Fibroblast of skin of left quadriceps (primary cell): ENCODE measurements around the gene IQGAP3.
"Not testable (repeated sequence)": the region's sequence is repeated elsewhere in the genome, so short reads cannot be mapped to it uniquely, and the experiment has no call there.

Experiments used
- DNase-seq, 2 experiments: peaks; one replicate each; pipeline ENCODE4 v3.0.0-alpha.2; 2013; ENCODE audit warnings: low read depth in 2 of 2

IQGAP3 gene

DNA sequence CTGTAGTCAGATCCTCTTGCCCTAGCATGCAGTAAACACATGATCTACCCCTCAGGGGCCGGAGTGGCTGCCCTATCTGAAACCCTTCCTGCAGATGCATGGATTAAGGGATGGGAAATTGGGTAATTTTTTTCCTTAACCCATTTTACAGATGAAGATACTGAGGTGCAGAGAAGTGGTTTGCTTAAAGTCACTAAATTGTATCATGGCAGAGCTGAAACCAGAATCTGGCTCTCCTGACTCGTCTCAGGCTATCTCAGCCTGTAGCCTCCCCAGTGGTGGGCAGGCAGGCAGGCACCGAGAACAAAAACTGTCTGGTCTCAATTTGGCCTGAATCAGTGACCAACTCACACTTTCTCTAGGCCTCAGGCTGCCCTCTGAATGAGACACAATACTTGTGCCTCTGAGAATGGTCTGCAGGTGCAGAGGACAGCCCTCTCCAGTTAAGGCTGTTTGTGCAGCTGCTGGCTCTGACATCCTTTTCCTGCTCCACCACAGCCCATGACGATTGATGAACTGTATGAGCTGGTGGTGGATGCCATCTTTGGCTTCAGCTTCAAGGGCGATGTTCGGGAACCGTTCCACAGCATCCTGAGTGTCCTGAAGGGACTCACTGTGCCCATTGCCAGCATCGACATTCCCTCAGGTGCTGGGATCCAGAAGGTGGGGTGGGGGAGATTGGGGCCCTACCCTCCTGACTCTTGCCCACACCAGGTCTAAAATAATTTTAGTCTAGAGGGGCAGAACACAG lies 20.7 kb upstream of the IQGAP3 start:
- DNase-seq = no peak

DNA sequence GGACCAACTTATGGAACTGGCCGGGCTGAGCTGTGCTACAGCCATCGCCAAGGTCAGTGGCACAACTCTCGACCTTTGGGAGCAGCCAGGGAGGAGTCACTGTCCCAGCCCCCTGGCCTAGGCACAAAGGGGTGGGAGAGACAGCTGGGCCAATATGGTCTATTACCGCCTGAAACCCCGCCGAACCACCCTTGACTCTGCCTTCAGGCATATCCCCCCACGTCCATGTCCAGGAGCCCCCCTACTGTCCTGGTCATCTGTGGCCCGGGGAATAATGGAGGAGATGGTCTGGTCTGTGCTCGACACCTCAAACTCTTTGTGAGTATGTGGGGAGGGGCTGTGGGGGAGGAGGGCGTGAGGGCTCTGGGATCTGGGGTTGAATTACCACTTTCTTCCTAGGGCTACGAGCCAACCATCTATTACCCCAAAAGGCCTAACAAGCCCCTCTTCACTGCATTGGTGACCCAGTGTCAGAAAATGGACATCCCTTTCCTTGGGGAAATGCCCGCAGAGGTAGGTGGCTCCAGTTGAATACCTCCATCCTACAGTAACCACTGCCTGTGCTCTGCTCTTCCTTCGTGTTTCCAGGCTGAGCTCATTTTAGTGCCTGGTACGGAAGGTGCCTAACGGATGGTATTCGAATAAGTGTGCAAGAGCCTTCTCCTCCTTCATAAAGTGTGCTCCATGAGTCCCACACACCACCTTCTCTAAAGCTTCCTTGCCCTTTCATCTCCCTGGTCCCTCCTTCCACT lies 20.0 kb upstream of the IQGAP3 start:
- no peak for DNase-seq

DNA sequence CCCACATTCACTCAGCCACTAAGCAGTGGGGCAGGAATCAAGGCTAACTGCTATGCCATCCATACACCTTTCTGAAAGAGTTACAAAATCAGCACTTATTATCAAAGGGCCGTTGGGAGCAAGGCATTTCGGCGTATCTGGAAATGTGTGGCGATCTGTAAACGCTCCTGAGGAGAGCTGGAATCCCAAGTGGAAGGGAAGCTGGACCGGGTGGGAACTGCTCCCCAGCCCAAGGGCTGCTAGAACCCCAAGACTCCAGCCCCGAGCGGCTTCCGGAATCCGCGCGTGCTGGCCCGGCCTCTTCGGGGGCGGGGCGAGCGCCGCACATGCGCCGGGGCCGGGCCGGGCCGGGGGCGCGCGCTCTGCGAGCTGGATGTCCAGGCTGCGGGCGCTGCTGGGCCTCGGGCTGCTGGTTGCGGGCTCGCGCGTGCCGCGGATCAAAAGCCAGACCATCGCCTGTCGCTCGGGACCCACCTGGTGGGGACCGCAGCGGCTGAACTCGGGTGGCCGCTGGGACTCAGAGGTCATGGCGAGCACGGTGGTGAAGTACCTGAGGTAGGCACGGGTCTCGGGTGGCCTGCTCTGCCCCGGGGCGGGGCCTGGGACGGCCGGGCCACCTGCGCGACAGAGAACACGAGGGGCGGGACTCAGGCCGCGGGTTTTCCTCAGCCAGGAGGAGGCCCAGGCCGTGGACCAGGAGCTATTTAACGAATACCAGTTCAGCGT lies 19.2 kb upstream of the IQGAP3 start, which contains the start of gene NAXE:
Gene NAXE (plus strand): TSS at position 345 of the 726 bp plus-strand sequence. CDS start 29 bp downstream, at position 374.
- no peak for DNase-seq

DNA sequence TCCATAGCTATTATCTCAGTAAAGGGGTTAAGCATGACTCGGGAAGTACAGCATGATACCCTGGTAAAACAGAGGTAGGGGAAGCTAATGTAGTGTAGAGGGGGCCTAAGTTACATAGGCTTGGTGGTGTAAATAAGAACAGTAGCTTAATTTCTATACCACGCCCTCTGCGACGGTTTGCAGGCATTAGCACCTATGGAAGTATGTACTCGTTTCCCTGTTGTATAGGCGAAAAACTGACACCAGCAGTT lies 18.7 kb upstream of the IQGAP3 start:
- no peak for DNase-seq

DNA sequence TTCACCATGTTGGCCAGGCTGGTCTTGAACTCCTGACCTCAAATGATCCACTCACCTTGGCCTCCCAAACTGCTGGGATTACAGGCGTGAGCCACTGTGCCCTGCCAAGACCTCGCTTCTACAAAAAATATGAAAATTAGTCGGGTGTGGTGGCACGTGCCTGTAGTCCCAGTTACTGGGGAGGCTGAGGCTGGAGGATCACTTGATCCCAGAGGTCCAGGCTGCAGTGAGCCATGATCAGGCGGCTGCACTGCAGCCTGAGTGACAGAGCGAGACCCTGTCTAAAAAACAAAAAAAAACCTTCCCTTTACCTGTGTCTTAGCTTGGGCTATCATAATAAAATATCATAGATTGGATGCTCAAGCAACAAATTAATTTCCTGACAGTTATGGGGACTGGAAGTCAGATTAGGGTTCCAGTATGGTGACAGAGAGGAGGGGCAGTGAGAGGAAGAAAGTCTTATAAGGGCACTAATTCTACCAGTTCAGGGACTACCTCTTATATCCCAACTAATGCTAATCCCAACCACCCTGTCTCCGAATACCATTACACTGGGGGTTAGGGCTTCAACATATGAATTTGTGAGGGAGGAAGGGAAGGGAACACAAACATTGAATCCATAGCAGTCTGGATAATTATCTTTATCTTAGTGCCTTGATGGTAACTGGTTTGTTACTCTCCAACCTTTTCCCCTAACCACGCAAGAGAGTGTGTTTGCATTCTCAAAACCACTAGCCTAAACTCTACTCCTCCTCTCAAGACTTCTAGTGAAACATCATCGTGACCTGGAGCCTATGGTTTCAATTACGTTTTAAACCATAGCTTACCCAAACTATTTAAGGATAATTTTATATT lies 18.2 kb upstream of the IQGAP3 start:
- no peak for DNase-seq

DNA sequence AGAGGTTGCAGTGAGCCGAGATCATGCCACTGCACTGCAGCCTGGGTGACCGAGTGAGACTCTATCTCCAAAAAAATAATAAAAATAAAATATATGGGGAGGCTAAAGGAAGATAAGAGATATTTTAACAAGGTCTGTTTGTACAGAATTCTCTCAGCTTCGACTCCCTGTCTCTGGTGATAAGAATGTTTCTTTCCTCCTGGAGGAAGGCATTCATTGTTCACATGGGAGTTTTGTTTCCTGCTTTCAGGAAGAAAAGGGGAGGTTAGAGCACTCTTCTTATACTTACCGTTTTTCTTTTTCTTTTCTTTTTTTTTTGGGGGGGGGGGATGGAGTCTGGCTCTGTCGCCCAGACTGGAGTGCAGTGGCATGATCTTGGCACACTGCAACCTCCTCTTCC lies 17.2 kb upstream of the IQGAP3 start:
- no peak for DNase-seq

DNA sequence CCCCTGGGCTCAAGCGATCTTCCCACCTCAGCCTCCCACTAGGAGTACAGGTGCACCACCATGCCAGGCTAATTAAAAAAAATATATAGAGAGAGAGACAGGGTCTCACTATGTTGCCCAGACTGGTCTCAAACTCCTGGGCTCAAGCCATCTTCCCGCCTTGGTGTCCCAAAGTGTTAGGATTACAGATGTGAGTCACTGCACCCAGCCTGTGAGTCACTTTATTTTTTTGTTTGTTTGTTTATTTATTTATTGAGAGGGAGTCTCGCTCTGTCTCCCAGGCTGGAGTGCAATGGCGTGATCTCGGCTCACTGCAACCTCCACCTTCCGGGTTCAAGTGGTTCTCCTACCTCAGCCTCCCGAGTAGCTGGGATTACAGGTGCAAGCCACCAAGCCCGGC lies 15.6 kb upstream of the IQGAP3 start:
- DNase-seq = not testable (repeated sequence)

DNA sequence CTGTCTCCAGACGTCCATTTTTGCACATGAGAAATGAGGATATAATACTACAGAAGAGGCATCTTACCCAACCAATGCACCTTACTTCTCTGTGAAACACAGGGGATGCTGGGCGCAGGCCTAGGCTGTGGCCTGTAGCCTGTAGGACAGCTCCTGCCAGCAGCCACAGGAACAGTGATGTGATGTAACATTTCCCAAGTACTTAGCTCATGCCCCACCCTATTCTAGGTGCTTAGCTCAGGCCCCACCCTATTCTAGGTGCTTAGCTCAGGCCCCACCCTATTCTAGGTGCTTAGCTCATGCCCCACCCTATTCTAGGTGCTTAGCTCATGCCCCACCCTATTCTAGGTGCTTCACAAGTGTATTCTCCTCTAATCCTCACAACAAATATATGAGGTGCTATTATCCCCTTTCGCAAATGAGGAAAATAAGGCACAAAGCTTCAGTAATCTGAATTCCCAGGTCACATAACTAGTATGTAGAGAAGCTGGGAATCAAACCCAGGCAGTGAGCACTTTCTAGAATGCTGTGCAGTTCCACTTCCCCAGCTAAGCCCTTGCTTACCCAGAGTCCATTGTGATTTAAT lies 14.6 kb upstream of the IQGAP3 start:
- DNase-seq = no peak

DNA sequence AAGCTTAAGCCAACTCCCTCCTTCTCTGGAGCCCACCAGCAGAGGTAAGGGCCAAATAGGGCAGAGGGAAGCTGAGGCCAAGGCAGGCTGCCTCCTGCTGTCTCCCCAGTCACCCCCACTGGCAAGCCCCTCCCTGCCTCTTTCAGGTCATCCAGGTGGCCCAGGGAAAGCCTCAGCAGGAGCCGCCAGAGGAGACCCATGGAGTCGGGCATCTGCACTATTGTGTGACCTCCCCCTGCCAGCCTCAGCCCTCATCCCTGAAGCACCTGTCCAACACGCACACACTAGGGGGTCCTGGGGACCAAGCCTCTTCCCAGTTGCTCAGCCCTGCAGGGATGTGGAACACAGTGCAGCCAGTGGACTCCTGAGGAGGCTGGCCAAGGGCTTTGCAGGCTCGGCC lies 14.0 kb upstream of the IQGAP3 start:
- no peak for DNase-seq

DNA sequence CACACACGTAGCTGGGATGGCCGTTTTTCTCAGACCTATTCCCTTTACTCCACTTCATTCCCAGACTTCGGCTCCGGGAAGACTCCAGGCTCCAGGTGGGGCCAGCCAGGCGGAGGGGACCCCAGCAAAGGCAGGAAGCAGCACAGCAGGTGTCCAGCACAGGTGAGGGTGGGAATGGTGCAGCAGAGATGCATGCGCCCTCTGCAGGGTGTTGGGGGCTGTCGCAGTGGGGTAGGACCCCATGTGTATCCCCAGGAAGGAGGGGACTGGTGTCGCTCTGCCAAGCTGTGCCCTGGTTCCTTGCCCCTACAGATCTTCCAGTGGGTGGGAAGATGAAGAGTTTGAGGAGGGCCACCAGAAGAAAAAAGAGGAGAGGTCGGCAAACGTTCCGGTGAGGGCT lies 12.4 kb upstream of the IQGAP3 start:
- no peak for DNase-seq

DNA sequence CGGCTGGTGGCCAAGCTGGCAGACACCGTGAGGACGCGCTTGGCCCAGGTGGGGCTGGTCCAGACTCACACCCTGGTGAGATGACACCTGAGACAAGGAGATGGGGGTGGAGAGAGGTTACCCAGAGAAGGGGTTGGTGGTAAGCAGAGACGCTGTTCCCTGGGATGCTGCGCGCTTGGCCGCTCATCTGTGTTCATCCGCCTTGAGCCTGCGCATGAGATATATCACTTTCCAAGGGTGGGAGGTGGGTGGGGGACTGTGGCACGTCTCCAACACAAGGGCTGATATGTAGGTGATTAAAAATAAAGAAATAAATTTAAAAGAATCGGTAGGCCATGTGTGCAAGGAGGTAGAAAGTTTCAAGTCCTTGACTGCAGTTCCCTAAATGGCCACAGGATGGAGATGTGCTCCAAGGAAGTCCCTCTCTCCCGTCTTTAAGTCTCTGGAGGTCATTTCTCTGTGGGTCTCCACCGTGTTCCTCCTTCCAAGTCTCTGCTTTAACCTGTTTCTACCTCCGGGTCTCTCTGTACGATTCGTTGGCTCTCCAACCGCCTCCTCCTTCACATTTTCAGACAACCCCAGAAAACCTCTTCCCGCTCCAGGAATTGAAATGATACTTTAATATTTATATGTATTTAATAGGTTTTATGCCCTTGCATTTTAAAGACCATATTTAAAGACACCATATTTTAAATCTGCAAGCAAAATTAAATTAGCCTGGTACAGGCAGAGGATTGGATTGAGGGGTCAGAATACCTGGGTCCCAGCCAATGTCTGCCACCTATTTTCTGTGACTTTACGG lies 11.7 kb upstream of the IQGAP3 start:
- DNase-seq = peak; percentile 44 to 53

DNA sequence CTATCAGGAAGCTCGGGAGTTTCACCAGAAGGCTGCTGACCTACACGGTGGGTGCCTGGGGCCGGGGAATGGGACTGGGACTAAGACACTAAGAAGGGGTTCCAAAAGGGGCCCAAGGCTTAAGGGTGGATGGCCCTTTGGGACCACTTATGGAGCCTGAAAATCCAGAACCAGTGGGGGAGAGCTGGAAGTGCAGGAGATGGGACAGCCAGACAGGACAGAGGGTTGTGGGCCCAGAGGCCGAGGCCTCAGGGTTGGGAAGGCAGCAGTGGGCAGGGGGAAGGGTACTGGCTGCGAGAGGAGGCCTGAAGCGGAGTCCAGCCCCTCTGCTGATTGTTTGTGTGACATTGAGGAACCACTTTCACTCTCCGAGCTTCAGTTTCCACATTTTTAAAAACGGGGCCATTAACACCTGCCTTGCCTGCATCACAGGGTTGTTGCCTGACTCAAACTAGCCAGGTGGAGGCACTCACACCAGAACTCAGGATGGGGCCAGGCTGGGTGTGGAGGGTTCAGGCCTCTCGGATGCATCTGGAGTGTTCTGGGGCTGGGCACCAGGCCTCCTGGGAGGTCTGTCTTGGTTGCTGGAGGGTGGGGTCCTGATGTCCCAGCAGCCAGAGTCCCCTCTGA lies 10.1 kb upstream of the IQGAP3 start:
- no peak for DNase-seq

DNA sequence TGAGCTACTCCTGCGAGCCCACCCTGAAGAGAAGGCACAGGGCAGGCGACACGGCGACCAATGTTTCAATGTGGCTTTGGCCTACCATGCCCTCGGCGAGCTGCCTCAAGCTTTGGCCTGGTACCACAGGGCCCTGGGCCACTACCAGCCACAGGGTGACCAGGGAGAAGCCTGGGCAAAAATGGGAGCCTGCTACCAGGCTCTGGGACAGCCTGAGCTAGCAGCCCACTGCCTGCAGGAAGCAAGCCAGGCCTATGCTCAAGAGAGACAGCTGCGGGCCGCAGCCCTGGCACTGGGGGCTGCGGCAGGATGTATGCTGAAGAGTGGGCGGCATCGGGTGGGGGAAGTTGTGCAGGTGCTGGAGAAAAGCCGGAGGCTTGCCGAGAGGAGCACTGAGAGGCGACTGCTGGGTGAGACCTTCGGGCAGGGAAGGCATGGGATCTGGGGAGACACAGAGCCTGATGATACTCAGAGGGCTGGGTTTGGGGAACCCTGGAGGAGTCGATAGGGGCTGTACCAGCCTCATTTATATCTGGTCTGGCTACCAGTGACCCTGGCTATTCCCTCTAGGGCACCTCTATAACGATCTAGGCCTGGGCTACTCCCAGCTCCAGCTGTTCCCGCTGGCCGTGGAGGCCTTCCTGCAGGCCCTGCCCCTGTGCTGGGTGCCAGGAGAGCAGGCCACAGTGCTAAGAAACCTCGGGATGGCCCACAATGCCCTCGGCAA lies 9.5 kb upstream of the IQGAP3 start:
- DNase-seq = no peak

DNA sequence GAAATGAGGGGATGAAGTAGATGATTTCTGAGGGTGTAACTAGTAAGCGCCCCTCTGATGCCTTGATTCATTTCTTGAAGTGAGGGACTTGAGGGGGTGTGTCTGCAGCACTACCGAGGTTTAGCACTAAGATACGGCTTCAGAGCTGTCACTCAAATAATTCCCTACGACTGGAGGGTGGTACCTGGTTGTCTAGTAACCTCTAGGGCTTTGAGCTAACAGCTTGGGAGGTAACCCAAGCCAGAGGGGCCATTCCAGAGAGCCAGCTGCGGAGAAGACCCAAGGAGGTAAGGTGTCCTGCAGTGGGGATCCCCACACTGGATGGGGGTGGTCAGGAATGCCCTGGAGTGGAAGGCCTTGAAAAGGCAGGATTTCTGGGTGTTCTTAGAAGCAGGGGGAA lies 7.1 kb upstream of the IQGAP3 start, which contains the start of gene TTC24:
Gene TTC24 (plus strand): TSS at position 252 of the 400 bp plus-strand sequence. CDS start 1,642 bp downstream, outside the sequence.
- no peak for DNase-seq

DNA sequence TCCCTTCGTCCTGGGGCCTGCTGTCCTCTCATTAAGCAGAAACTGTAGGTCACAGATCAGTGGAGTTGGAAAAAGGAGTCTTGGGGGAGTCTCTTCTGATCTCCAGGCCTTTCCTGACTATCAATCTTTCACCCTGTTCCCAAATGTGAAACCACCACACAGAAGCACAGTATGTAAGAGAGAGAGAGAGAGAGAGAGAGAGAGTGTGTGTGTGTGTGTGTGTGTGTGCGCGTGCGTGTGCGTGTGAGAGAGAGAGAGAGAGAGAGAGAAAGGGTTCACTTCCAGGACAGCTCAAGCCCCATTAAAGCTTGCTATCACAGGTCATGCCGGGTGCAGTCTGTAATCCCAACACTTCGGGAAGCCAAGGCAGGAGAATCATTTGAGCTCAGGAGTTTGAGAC lies 5.7 kb upstream of the IQGAP3 start:
- no peak for DNase-seq

DNA sequence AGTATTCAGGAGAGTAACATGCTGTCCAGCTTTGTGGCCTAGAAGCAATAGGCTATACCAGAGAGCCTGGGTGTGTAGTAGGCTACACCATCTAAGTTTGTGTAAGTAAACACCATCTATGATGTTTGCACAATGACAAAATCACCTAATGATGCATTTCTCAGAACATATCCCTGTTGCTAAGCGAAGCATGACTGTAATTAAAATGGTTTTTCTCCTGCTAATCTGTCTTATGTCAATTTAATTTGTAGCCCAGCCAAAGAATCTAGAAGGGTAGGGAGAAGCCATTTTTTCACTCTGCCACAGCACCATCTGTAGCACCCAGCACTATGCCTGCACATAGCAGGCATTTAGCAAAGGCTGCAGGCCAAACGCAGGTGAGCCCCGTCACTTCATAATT lies 5.2 kb upstream of the IQGAP3 start:
- no peak for DNase-seq

DNA sequence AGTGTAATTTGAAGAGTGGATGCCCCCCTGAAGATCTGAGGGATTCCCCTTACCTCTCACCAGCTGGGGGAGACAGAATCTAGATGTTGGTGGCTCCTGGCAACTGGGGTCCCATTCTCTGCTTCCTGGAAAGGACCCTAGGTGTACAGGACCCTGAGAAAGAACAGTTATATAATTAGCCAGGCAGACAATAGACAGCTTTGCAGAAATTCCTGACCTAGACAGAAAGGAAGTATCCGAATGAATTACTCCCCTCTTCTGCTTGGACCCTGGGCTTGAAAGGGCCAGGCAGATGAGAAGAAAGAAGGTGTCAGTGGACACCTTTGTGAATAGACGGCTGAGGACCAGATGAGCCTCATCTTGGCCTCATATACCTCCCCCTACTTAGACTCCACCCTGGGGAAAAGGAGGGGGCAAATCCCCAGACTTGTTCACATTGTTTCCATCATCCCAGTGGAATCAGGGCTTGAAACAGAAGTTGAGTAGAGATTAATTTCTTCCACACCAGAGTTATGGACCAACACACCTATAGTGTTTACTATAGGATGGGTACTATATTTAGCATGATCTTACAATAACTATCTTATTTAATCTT lies 1.8 kb upstream of the IQGAP3 start:
- no peak for DNase-seq

DNA sequence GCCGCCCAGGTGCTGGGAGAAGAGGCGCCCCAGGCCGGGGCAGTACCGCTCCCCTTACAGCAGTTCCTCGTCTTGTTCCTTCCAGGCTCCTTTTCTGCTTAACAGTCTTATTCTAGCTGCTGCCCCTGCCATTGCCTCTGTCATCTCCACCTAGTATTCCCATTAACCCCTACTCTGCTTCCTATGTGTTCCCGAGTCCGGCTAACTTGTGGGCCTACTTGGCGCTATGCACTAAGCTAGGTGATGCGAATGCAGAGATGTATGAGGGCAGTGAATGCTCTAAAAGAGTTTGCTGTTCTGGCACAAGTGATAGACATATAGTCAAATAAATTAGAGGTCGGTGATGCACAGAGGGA lies 276 bp upstream of the IQGAP3 start:
- DNase-seq = no peak

DNA sequence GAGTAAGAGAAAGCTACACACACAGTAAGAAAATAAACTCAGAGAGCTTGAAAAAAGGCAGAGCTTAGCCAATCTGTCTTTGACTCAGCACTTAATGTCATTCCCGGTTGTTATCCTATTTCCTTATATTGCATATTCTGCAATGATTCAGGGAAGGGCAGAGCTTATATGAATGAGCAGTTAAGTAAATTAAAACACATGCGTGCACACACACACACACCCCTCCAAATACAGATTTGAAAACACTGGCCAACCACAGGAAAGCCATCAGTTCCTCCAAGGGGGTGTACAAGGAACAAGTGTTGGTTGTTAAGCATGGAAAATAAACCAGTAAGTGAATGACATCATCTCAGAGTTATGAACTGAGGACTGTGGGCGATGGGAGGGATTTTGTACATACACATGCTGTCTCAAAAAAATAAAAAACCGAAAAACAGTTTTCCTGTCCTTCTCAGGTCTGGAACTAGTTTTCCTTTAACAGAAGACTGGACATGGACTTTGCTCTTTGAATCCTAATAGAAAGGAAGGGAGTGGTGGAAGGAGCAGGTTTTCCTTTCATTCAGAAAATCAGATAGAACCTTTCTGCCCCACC lies 1.0 kb downstream of the IQGAP3 start:
- DNase-seq = peak; percentile 78 to 80
